ENCODE results near the gene BLOC1S1. TPM values are rescaled to one million over a fixed set of nuclear protein-coding genes. Genes with fewer than 3 reads are reported as not detected.

BLOC1S1 gene
- total RNA-seq, 1 donor from 2014 or later = 71.2 TPM

DNA sequence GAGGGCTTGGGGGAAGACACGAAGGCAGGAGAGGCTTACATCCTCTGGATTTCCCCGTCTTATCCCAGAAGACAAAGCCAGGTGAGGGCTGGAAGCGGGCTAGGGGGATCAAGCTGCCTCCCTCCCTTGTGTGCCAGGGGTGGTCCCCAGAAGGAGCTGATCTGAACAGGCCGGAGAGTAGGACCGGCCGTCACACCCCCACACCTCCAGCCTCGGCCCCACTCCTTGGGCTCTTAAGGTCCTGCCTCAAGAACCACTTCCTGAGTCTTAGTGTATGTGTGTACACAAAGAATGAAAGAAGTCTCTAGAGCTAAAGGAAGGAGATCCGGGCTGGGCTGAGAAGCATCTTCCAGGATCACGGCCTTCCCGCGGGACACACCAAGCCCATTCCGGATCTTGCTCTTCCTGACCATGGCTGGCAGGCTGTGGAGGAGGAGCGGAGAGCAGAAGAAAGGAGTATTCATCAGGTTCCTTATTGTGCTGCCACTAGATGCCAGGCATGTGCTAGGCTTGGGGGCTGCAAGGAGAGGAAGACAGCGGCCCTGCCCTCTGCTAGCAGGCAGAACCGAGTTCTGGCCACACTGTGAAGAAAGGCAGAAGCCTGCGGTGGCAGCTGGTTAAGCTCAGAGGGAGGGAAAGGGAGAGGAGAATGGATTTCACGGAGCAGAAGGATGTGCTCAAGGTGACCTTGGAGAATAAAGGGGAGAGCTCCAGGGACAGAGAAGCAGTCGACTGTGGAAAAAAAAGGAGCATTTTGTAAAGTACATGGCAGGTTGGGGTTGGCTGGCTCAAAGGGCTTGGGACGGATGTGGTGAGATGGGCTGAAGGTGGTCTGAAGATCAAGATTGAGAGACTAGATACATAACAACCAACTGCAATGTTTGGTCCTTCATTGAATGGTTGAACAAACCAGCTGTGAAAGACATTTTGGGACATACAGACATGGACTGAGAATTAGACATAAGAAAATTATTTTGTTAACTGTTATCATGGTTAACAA, 14.3 kb downstream of the BLOC1S1 start:
- peaks cover 19% of the 10 kb centered on the region for H3K27me3 Mint-ChIP-seq (ENCODE audit: unreplicated experiment)
- peak; percentile 60 for DNase-seq
- H3K27ac Mint-ChIP-seq (ENCODE audit: unreplicated experiment) = peak overlapping the region; percentile 97
- TF ChIP-seq, protein P1, sequence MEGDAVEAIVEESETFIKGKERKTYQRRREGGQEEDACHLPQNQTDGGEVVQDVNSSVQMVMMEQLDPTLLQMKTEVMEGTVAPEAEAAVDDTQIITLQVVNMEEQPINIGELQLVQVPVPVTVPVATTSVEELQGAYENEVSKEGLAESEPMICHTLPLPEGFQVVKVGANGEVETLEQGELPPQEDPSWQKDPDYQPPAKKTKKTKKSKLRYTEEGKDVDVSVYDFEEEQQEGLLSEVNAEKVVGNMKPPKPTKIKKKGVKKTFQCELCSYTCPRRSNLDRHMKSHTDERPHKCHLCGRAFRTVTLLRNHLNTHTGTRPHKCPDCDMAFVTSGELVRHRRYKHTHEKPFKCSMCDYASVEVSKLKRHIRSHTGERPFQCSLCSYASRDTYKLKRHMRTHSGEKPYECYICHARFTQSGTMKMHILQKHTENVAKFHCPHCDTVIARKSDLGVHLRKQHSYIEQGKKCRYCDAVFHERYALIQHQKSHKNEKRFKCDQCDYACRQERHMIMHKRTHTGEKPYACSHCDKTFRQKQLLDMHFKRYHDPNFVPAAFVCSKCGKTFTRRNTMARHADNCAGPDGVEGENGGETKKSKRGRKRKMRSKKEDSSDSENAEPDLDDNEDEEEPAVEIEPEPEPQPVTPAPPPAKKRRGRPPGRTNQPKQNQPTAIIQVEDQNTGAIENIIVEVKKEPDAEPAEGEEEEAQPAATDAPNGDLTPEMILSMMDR (IDR thresholded peaks at IDR 0.05; ENCODE audit: partially characterized antibody, unreplicated experiment) = no peak
- H3K36me3 Mint-ChIP-seq (ENCODE audit: unreplicated experiment) = peaks cover 9% of the 10 kb centered on the region
- H3K4me1 Mint-ChIP-seq (ENCODE audit: low read depth, unreplicated experiment) = peaks cover 28% of the 10 kb centered on the region
- H3K4me3 Mint-ChIP-seq (ENCODE audit: unreplicated experiment) = peak overlapping the region; percentile 90
- H3K9me3 Mint-ChIP-seq (ENCODE audit: unreplicated experiment) = peaks cover 15% of the 10 kb centered on the region

DNA sequence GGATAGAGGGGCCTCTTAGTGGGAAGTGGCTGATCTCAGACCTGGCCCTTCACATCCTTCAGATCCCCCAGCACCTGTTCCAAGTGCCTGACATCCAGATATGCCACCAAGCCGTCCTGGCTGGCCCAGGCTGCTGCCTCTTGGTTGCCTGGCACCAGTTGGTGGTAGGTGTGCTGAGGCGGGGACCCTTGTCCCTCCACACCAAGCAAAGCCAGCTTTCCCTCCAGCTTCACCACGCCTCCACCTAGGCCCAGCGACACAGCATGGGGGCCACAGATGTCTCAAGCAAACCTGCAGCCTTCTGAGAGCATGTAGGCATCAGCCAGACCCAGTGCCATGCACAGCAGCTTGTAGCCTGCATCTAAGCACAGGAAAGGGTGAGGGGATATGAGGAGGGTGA, 16.4 kb downstream of the BLOC1S1 start:
- peaks cover 10% of the 10 kb centered on the region for H3K9me3 Mint-ChIP-seq (ENCODE audit: unreplicated experiment)
- peak overlapping the region; percentile 52 for H3K4me3 Mint-ChIP-seq (ENCODE audit: unreplicated experiment)
- TF ChIP-seq, protein P1 (IDR thresholded peaks at IDR 0.05; ENCODE audit: partially characterized antibody, unreplicated experiment) = no peak
- H3K36me3 Mint-ChIP-seq (ENCODE audit: unreplicated experiment) = no peaks in the 10 kb centered on the region
- peaks cover 18% of the 10 kb centered on the region for H3K27me3 Mint-ChIP-seq (ENCODE audit: unreplicated experiment)
- H3K4me1 Mint-ChIP-seq (ENCODE audit: low read depth, unreplicated experiment) = peaks cover 15% of the 10 kb centered on the region
- DNase-seq = no peak
- H3K27ac Mint-ChIP-seq (ENCODE audit: unreplicated experiment) = peak overlapping the region; percentile 28

DNA sequence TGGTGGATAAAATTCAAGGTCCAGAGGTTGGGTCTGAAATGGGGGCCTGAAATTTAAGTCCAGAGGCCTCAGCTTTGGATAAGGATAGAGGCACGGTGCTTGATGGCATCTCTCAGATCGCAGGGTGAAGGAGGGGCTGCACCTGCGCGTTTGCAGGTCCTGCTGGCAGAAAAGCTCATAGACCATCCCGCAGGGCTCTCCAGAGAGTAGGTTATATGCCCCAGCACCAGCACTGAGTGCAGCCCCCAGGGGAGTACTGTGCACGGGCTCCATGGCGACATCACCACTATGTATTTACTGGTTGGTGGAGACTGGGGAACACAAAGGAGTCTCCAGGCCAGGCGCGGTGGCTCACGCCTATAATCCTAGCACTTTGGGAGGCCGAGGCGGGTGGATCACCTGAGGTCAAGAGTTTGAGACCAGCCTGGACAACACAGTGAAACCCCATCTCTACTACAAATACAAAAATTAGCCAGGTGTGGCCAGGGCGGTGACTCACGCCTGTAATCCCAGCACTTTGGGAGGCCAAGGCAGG, 17.2 kb downstream of the BLOC1S1 start:
- peaks cover 17% of the 10 kb centered on the region for H3K27me3 Mint-ChIP-seq (ENCODE audit: unreplicated experiment)
- peaks cover 22% of the 10 kb centered on the region for H3K4me1 Mint-ChIP-seq (ENCODE audit: low read depth, unreplicated experiment)
- peak overlapping the region; percentile 52 for H3K4me3 Mint-ChIP-seq (ENCODE audit: unreplicated experiment)
- DNase-seq = peak; percentile 42
- TF ChIP-seq, protein P1 (IDR thresholded peaks at IDR 0.05; ENCODE audit: partially characterized antibody, unreplicated experiment) = no peak
- no peaks in the 10 kb centered on the region for H3K36me3 Mint-ChIP-seq (ENCODE audit: unreplicated experiment)
- peak overlapping the region; percentile 28 for H3K27ac Mint-ChIP-seq (ENCODE audit: unreplicated experiment)
- H3K9me3 Mint-ChIP-seq (ENCODE audit: unreplicated experiment) = peaks cover 9% of the 10 kb centered on the region

DNA sequence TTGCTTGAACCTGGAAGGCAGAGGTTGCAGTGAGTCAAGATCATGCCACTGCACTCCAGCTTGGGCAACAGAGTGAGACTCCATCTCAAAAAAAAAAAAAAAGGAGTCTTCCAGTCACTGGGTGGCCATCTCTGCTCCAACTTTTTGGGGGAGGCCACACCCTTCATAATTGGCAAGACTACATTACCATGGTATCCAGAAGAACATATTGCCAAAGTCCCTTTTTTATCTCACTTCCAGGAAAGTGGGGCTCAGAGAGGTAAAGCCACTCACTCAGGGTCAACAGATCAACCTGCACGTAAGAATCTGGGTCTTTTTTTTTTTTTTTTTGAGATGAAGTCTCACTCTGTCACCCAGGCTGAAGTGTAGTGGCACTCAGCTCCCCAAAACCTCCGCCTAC, 18.0 kb downstream of the BLOC1S1 start:
- TF ChIP-seq, protein P1 (IDR thresholded peaks at IDR 0.05; ENCODE audit: partially characterized antibody, unreplicated experiment) = no peak
- H3K9me3 Mint-ChIP-seq (ENCODE audit: unreplicated experiment) = peaks cover 9% of the 10 kb centered on the region
- H3K36me3 Mint-ChIP-seq (ENCODE audit: unreplicated experiment) = no peaks in the 10 kb centered on the region
- H3K4me3 Mint-ChIP-seq (ENCODE audit: unreplicated experiment) = no peak overlapping the region
- peaks cover 22% of the 10 kb centered on the region for H3K4me1 Mint-ChIP-seq (ENCODE audit: low read depth, unreplicated experiment)
- peaks cover 17% of the 10 kb centered on the region for H3K27me3 Mint-ChIP-seq (ENCODE audit: unreplicated experiment)
- DNase-seq = no peak
- no peak overlapping the region for H3K27ac Mint-ChIP-seq (ENCODE audit: unreplicated experiment)

DNA sequence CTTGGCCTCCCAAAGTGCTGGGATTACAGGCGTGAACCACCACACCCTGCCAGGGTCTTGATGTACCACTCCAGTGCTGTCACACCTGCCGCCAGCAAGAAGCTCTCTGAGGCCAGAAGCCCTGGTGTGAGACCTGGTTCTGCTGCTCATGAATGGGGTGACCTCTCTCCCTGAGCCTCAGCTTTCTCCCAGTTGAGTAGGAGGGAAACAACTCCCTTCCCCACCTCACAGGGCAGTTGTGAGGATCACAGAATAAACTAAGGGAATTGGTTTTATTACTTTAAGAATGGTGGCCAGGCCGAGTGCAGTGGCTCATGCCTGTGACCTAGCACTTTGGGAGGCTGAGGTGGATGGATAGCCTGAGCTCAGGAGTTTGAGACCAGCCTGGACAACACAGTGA, 18.7 kb downstream of the BLOC1S1 start:
- Mint-ChIP-seq H3K9me3 (ENCODE audit: unreplicated experiment) (peaks cover 7% of the 10 kb centered on the region), H3K36me3 (ENCODE audit: unreplicated experiment) (no peaks in the 10 kb centered on the region), H3K4me3 (ENCODE audit: unreplicated experiment) (no peak overlapping the region), H3K4me1 (ENCODE audit: low read depth, unreplicated experiment) (peaks cover 21% of the 10 kb centered on the region), H3K27ac (ENCODE audit: unreplicated experiment) (no peak overlapping the region), H3K27me3 (ENCODE audit: unreplicated experiment) (peaks cover 13% of the 10 kb centered on the region)
- TF ChIP-seq, protein P1 (IDR thresholded peaks at IDR 0.05; ENCODE audit: partially characterized antibody, unreplicated experiment) = no peak
- no peak for DNase-seq
